CD4-positive, alpha-beta T cell treated with Interleukin-17A for 4 hours (primary cell): ENCODE data around the gene LAPTM5.

Experiments used
- DNase-seq: peaks from one replicate; pipeline ENCODE4 v3.0.0-alpha.2; 2020; ENCODE audit warnings: mixed read lengths

The LAPTM5 gene

DNA sequence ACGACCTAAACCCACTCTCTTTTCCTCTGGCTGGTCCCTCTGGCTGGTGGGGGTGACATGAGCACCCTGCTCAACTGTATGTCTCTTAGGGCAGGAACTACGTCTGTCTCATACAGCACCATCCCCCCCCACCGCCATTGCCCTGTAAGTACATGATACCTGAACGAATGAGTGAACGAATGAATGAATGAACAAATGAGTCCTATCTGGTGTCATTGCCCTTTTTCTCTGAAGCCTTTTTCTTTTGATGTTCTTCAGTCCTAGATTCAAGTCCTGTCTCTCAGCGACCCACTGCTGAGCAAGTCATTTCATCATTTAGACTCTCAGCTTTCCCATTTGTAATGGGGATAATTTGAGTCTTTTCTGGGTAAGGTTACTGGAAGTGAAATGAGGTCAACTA, 45.0 kb downstream of the LAPTM5 start:
- no peak for DNase-seq

DNA sequence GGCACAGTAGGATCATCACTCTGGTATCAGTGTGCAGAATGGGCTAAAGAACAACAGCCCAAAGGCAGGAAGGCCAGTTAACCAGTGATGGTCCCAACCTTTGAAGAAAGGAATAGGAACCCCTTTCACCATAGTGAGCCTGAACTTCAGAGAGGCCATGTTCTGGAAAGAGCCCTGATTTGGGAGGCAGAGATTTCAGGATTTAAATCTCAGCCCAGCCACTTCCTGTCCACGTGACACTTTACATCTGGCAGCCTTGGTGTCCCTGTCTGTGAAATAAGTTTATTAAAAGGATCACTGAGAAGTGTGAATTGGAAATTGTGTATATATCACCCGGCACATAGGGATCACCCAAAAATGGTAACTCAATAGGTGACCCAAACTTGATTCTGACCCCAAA, 47.2 kb downstream of the LAPTM5 start:
- DNase-seq, result no peak

DNA sequence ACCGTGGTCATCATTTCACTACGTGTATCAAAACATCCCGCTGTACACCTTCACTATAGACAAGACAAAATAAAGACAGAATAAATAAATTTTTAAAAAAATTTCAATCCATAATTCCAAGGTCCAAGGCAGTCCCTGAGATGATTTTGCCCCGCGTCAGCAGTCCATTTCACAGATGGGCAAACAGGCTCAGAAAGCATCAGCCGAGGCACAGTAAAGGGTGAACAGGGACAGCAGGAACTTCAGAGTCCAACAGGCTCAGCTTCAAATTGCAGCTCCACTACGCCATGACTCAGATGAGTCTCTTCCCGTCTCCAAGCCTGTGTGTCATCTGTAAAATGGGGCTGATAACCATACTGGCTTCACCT, 49.2 kb downstream of the LAPTM5 start:
- no peak for DNase-seq

GRCh38 chr1:30707412-30708360, 49.9 kb downstream of the LAPTM5 start:
- peak; percentile 74 for DNase-seq

DNA sequence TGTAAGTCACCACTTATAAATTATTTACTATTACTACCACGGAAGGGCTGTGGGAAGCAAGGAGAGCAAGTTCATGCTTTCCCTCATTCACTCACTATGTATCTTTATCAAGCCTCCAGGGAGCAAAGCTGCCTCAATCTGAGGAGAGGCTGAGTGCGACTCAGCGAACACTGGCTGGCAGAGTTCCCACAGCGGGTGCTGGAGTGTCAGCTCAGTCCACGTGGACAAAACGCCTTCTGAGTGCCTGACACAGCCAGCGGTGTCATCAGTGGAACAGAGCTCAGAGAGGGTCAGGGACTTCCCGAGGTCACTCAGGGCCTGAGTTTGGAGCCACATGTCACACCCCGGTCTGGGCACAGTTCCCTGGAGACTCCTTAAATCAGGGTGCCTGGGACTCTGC, 51.0 kb downstream of the LAPTM5 start:
- DNase-seq, result no peak

- no peak for DNase-seq
These were observed 51.9 kb downstream of the LAPTM5 start for GRCh38 chr1:30705698-30706097.

DNA sequence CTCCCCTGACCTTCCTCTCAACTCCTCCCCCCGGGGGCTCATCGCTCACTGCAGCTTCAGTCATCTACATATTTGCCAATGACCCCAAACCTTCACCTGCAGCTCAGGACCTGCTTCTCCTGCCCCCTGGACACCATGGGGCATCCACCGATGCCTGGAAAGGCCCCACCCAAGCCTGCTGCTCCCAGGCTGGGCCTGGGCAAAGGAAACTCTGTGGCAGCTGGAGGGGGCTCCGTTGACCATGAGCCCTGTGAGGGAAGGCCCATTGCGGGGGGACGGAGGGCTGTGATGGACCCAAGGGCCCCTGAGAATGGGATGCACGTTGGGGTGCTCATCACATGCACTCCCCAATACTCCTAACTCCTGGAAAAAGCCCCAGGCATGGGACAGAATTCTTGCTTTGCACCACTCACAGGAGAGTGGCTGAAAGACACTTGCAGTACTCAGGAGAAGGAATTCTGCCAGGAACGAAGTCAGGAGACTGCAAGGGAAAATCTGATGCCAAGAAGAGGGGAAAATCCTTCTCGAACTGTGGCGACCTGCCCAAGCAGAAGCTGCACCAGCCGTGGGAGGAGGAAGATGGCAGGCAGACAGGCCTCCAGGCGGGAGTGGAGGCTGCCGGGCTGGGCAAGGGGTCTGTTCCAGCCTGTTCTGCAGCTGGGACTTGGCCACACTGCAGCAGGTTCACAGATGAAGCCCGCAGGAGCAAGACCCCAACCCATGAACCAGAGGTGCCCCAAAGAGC, 52.6 kb downstream of the LAPTM5 start:
- no peak for DNase-seq

GRCh38 chr1:30704271-30704670, 53.3 kb downstream of the LAPTM5 start:
- no peak for DNase-seq

GRCh38 chr1:30702823-30703222, 54.8 kb downstream of the LAPTM5 start:
- no peak for DNase-seq

GRCh38 chr1:30701258-30701633, 56.3 kb downstream of the LAPTM5 start:
- DNase-seq, result no peak

- DNase-seq, result no peak
These were observed 56.9 kb downstream of the LAPTM5 start for GRCh38 chr1:30700528-30701257.

GRCh38 chr1:30699762-30700161, 57.8 kb downstream of the LAPTM5 start:
- DNase-seq, result no peak

GRCh38 chr1:30698401-30698981, 59.1 kb downstream of the LAPTM5 start:
- DNase-seq, result no peak

DNA sequence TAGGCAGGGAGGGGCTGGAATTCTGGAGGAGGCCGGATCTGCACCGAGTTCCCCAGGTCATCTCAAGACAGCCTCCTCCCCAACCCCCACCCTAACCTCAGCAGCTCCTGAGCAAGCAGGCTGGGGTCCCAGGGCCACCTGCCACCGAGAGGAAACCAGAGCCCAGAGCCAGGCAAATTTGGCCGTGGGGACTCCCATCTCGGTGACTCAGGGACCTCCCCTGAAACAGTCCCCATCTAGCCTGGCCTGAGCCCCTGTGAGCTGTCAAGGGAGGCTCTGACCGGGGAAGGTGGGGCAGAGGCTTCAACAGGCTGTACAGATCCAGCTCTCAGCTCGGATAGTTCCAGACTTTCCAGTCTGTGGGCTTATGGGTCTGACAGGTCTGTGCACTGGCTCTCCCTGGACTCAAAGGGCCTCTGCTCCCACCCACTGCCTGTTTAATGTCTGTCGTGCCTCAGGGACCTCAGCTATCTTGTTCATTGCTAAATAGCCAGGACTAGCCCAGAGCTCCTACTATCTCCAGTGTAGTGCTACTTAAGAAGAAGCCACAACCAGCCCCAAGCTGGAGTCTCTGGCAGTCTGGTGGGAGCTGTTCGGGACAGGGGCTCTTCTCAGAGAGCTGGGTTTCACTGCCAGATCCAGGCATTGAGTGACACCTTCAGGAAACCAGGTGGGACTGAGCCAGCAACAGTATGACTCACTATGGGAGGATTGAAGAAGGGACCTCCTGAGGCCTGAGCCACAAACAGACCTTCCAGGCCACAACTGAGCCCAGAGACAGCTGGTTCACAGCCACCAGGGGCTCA, 59.8 kb downstream of the LAPTM5 start:
- no peak for DNase-seq

DNA sequence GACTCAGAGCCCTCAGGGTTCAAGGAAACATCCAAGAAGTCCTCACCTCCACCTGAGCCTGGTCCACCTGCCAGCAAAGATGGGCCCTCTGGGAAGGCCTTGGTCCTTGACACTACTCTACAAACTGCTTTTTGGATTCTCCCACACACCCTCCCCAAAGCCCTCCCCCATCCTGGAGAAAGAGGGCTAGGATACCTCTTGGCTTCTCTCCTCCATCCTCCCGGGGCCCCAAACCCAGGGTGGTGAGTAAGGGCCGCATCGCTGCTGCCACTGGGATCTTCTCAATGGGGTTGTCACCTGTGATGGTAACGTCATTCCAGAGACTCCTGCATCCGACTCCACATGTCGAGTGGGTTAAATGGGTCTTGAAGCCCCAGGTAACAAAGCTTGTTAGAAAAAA, 60.7 kb downstream of the LAPTM5 start:
- no peak for DNase-seq

DNA sequence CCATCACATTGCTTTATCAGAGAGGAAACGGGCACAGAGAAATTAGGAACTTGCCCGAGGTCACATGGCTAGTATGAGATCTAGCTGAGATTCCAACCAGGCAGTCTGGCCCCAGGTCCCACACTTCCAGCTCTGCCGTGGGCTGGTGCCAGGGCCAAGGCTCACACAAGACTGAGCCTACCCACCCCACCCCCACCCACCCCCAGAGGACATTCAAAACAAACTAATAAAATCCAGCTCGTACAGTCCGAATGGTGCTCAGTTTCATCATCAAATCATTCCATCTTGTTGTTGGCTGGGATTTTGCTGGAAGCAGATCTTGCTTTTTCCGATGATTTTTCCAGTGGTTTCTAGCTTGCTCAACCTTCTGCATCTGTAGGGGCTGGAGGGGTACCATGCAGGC, 62.1 kb downstream of the LAPTM5 start:
- no peak for DNase-seq

- DNase-seq, result no peak
These were observed 63.0 kb downstream of the LAPTM5 start for GRCh38 chr1:30694280-30695175.

DNA sequence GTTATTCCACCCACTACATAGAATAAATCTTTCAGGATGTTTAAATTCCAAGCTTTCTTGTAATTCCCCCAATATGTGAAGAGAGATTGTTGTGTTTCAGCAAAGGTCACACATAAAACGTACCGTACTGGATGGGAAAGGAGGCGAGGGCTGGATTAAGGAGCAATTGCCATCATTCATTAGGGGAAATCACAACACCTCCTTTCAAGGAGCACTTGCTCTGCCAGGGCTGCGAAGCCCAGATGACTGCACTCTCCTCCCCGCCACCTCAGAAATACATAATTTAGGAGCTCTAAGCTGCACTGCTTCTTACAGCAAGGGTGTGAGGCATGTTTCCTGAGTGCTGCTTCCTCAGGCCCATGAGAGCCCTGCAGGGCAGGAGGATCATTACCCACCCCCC, 63.8 kb downstream of the LAPTM5 start:
- no peak for DNase-seq

- no peak for DNase-seq
These were observed 64.2 kb downstream of the LAPTM5 start for GRCh38 chr1:30693366-30693765.

DNA sequence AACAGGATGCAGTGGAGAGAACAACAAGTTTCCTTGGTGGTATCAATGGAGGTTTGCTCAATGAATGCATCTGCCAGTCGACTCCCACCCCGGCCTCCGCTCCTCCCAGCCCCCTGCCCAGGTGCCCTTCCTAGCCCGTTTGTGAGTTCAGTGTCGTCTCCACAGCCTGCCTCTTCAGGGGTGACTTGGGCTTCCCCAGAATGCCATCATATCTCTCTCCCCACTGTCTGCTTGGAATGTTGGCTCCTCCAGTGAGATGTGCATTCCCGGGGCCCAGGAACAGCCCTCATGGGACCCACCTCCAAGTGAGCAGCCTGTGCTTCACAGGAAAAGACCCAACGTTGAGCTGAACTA, 64.6 kb downstream of the LAPTM5 start:
- DNase-seq, result no peak
